SH-SY5Y (cell line): Measurements from ENCODE around the gene KCNIP3.

ENCODE experiments used
- GATA2 ChIP-seq: IDR thresholded peaks from 2 replicates; pipeline ENCODE4 v1.6.1; 2011; ENCODE audit warnings: mild to moderate bottlenecking, low read depth, low read length
- GATA3 ChIP-seq: IDR thresholded peaks from 2 replicates; pipeline ENCODE4 v1.6.1; 2011; ENCODE audit warnings: low read depth, mild to moderate bottlenecking, low read length, moderate library complexity

DNA sequence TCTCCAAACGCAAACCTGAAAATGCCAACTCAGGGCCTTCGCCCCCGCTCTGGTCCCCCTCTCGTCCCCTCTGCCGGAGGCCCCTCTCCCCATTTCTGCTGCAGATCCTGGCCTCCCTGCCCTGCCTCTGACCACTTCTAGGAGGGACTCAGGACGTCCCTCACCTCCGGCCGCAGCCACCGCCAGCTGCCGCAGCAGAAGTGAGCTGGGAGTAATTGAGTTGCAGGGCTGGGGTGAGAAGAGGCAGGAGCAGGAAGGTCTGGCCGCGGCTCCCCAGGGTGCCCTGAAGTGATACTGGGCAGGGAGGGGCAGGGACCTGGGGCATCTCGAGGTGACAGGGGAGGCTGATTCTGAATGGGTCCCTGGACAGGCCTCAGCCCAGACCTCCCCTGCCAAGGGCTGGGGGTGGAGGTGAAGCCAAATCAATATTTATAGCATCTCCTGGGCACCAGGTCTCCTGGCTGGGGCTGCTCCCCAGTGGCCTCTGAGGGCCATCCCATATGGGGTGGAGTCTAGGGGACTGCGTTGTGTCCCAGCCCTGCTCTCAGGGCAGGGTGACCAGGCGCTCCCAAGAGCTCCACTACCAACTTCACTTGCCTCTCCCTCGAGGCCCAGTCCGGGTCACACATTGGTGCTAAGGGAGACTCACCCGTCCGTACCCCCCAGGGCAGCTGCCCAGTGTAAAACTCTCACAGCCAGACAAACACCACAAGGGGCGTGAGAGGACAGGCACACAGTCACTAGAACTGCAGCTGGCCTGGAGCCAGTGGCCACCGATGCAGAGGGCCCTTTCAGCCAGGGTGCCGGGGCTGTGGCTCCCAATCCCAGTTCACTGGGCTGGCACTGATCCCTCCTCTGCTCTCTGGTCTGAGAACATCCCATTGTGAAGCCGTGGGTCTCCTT lies 33.0 kb downstream of the KCNIP3 start:
- TF ChIP-seq GATA2, result no peak
- TF ChIP-seq GATA3, result no peak
